C4-2B (cell line): Measurements from ENCODE around the gene KLHL8.

ENCODE experiments used
- ZFX ChIP-seq: fragments of 450-650 bp; IDR thresholded peaks from 2 replicates; pipeline ENCODE4 v1.6.1; 2017
- TF ChIP-seq, protein P1 (sequence below): fragments of 450-650 bp; conservative IDR thresholded peaks from 2 replicates; pipeline ENCODE4 v1.5.1; 2017; ENCODE audit warnings: mild to moderate bottlenecking

DNA sequence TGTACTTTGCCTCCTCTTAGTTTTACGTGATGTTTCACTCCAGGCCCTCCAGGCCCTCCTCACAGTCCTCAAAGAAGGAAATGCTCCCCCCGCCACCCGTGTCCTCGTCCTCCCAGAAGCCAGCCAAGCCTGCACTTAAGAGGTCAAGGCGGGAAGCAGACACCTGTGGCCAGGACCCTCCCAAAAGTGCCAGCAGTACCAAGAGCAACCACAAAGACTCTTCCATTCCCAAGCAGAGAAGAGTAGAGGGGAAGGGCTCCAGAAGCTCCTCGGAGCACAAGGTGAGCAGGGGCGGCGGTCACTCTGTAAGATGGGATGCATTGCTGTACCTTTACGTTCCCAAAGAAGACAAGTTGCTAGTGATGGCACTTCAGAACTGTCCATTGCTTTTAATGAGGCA lies 94.4 kb downstream of the KLHL8 start:
- TF ChIP-seq, protein P1, sequence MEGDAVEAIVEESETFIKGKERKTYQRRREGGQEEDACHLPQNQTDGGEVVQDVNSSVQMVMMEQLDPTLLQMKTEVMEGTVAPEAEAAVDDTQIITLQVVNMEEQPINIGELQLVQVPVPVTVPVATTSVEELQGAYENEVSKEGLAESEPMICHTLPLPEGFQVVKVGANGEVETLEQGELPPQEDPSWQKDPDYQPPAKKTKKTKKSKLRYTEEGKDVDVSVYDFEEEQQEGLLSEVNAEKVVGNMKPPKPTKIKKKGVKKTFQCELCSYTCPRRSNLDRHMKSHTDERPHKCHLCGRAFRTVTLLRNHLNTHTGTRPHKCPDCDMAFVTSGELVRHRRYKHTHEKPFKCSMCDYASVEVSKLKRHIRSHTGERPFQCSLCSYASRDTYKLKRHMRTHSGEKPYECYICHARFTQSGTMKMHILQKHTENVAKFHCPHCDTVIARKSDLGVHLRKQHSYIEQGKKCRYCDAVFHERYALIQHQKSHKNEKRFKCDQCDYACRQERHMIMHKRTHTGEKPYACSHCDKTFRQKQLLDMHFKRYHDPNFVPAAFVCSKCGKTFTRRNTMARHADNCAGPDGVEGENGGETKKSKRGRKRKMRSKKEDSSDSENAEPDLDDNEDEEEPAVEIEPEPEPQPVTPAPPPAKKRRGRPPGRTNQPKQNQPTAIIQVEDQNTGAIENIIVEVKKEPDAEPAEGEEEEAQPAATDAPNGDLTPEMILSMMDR: no peak
- TF ChIP-seq ZFX: no peak
